ENCODE results near the gene KLHL6. TPM values are rescaled to one million over a fixed set of nuclear protein-coding genes. Genes with fewer than 3 reads are reported as not detected.
"Not testable (repeated sequence)": the region's sequence is repeated elsewhere in the genome, so short reads cannot be mapped to it uniquely, and the experiment has no call there.

The KLHL6 gene
- total and polyA plus RNA-seq, 12 donors, result 0.34 to 7.5 (median 2.5) TPM

GRCh38 chr3:183444748-183445147, 110.8 kb downstream of the KLHL6 start:
- WGBS, 4 donors, result 88 to 98% (median 93%) methylated on average over 1 of the region's 1 CpG
- Histone ChIP-seq H3K9me3 (replicated peaks in 1 of 3) (peaks cover 0 to 6% (median 0%) of the 10 kb centered on the region in 3 donors), H3K4me1 (replicated peaks in 1 of 2) (peaks cover 6 to 19% of the 10 kb centered on the region in 2 donors), H3K27ac (no peak overlapping the region), H3K36me3 (replicated peaks in 1 of 2) (no peaks in the 10 kb centered on the region), H3K27me3 (no peaks in the 10 kb centered on the region), H3K4me3 (no peak overlapping the region)
- intact Hi-C loops (cut with DNase I), result no loop called here
- no peak for DNase-seq
- TF ChIP-seq, protein P1, sequence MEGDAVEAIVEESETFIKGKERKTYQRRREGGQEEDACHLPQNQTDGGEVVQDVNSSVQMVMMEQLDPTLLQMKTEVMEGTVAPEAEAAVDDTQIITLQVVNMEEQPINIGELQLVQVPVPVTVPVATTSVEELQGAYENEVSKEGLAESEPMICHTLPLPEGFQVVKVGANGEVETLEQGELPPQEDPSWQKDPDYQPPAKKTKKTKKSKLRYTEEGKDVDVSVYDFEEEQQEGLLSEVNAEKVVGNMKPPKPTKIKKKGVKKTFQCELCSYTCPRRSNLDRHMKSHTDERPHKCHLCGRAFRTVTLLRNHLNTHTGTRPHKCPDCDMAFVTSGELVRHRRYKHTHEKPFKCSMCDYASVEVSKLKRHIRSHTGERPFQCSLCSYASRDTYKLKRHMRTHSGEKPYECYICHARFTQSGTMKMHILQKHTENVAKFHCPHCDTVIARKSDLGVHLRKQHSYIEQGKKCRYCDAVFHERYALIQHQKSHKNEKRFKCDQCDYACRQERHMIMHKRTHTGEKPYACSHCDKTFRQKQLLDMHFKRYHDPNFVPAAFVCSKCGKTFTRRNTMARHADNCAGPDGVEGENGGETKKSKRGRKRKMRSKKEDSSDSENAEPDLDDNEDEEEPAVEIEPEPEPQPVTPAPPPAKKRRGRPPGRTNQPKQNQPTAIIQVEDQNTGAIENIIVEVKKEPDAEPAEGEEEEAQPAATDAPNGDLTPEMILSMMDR (IDR thresholded peaks at IDR 0.05), result no peak
- no peak for TF ChIP-seq POLR2A (IDR thresholded peaks at IDR 0.05)

GRCh38 chr3:183443395-183444385, 111.8 kb downstream of the KLHL6 start:
- no peaks in the 10 kb centered on the region for H3K36me3 ChIP-seq (replicated peaks in 1 of 2)
- intact Hi-C loops (cut with DNase I), result no loop called here
- H3K27me3 ChIP-seq, result no peaks in the 10 kb centered on the region
- no peak for DNase-seq
- peaks cover 0 to 6% (median 0%) of the 10 kb centered on the region in 3 donors for H3K9me3 ChIP-seq (replicated peaks in 1 of 3)
- no peak overlapping the region for H3K27ac ChIP-seq
- TF ChIP-seq POLR2A (IDR thresholded peaks at IDR 0.05), result no peak
- TF ChIP-seq, protein P1 (IDR thresholded peaks at IDR 0.05), result no peak
- WGBS, 4 donors, result 80 to 90% (median 87%) methylated on average over 10 of the region's 10 CpGs
- H3K4me3 ChIP-seq, result no peak overlapping the region
- peaks cover 3 to 8% of the 10 kb centered on the region in 2 donors for H3K4me1 ChIP-seq (replicated peaks in 1 of 2)

- no peak overlapping the region for H3K27ac ChIP-seq
- DNase-seq, result no peak
- TF ChIP-seq POLR2A (IDR thresholded peaks at IDR 0.05), result no peak
- TF ChIP-seq, protein P1 (IDR thresholded peaks at IDR 0.05), result no peak
- no peaks in the 10 kb centered on the region for H3K27me3 ChIP-seq
- H3K4me1 ChIP-seq (replicated peaks in 1 of 2), result peaks cover 0 to 1% of the 10 kb centered on the region in 2 donors
- WGBS, 4 donors, result 84 to 94% (median 86%) methylated on average over 1 of the region's 1 CpG
- no peaks in the 10 kb centered on the region for H3K36me3 ChIP-seq (replicated peaks in 1 of 2)
- no peak overlapping the region for H3K4me3 ChIP-seq
- intact Hi-C loops (cut with DNase I), result no loop called here
- peaks cover 0 to 6% (median 0%) of the 10 kb centered on the region in 3 donors for H3K9me3 ChIP-seq (replicated peaks in 1 of 3)
Observed at GRCh38 chr3:183442994-183443393, 112.5 kb downstream of the KLHL6 start.

GRCh38 chr3:183440521-183440920, 115.0 kb downstream of the KLHL6 start:
- H3K27me3 ChIP-seq; intact Hi-C loops (cut with DNase I); H3K27ac ChIP-seq; DNase-seq; H3K4me1 ChIP-seq (replicated peaks in 1 of 2); H3K4me3 ChIP-seq; H3K36me3 ChIP-seq (replicated peaks in 1 of 2); H3K9me3 ChIP-seq (replicated peaks in 1 of 3): not testable (repeated sequence)
- 69 to 85% (median 81%) methylated on average over 3 of the region's 3 CpGs for WGBS, 4 donors

All from adrenal gland (tissue), 12 donors.